ENCODE results near the gene KCNQ1.

Gene KCNQ1

DNA sequence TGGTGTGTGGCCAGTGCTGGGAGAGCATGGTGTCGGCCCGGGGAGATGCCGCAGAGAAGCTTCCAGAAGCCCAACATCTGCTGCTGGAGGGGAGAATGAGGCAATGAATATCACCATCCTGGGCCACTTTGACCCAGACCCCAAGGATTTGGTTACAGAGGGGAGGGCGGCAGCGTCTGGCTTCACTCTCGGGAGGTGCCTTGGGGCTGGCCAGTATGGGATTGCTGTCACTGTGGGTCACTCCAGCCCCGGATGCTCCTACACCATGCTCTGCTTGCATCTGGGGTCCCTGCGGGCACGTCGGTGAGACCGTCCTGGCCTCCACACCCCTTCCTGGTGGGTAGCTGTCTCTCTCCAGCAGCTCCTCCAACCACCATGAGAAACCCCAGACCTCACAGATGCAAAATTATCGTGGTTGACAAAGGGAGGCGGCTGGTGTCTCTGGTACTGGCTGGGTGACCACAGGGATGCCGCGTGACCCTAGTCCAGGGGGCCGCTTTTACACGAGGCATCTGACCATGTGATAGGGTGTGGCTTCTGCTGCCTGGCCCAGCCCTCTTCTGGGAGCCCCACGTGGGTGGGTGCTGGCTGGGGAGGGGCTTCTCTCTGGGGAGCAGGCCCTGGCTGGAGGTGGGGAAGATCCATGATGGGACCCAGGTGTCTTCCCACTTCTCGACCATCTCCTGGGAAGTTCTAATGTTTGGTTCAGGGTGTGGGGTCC lies 5.7 kb downstream of the KCNQ1 start:
- no peak overlapping the region for H3K4me3 ChIP-seq (ENCODE audit: low read depth, low read length)

GRCh38 chr11:2451336-2451735 lies 6.5 kb downstream of the KCNQ1 start:
- no peak overlapping the region for H3K4me3 ChIP-seq (ENCODE audit: low read depth, low read length)
- TF ChIP-seq, protein P1, sequence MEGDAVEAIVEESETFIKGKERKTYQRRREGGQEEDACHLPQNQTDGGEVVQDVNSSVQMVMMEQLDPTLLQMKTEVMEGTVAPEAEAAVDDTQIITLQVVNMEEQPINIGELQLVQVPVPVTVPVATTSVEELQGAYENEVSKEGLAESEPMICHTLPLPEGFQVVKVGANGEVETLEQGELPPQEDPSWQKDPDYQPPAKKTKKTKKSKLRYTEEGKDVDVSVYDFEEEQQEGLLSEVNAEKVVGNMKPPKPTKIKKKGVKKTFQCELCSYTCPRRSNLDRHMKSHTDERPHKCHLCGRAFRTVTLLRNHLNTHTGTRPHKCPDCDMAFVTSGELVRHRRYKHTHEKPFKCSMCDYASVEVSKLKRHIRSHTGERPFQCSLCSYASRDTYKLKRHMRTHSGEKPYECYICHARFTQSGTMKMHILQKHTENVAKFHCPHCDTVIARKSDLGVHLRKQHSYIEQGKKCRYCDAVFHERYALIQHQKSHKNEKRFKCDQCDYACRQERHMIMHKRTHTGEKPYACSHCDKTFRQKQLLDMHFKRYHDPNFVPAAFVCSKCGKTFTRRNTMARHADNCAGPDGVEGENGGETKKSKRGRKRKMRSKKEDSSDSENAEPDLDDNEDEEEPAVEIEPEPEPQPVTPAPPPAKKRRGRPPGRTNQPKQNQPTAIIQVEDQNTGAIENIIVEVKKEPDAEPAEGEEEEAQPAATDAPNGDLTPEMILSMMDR (IDR thresholded peaks at IDR 0.05; ENCODE audit: low read depth, low read length): no peak

More for the DNA sequence above, 5.7 kb downstream of the KCNQ1 start:
- TF ChIP-seq, protein P1 (IDR thresholded peaks at IDR 0.05; ENCODE audit: low read depth, low read length): no peak

GRCh38 chr11:2451916-2452315 lies 7.1 kb downstream of the KCNQ1 start:
- no peak overlapping the region for H3K4me3 ChIP-seq (ENCODE audit: low read depth, low read length)
- TF ChIP-seq, protein P1 (IDR thresholded peaks at IDR 0.05; ENCODE audit: low read depth, low read length): no peak

DNA sequence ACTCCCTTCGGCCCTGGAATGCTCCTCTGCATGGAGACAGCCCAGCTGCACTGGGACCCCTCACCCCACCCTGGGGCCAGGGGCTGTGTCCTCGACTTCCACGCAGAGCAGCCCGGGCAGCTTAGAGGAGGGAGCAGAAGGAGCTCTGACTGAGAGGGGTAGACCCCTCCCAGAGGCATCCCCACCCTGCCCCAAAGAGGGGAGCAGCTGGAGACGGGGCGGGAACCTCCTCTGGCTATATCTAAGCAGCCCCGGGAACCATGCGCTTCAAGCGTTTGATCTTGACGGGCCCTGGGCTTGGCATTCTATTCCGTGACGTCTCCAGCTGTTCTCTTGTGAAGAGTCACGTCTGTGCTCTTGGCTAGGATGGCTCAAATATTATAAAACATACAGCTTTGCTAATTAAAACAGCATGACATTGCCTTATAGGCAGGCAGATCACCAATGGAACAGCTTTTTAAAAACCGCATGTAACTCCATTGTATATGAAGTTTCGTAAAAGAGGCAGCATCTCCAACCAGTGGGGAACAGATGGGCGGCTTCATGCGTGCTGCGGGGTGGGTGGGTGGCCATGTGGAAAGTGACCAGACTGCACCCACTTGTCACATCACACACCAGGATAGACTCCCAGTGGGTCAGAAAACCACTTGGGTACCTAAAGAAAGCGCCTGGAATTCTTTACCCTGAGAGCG lies 7.7 kb downstream of the KCNQ1 start:
- no peak overlapping the region for H3K4me3 ChIP-seq (ENCODE audit: low read depth, low read length)
- TF ChIP-seq, protein P1 (IDR thresholded peaks at IDR 0.05; ENCODE audit: low read depth, low read length): no peak

DNA sequence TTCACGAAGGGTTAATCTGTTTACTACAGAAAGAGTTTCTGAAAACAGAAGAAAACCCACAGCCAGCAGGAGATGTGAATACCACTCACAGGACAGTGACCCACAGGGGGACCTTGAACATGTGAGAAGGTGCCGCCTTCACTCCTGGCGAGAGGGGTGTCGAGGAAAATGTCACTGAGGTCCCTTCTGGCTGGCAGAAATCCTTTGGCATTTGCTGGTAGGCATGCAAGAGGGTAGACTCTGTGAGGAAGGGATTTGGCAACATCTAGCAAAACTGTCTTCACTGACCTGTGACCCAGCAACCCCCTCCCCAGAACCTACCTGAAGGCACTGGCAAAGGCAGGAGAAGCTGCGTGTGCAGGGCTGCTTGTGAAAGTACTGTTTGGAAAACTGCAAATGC lies 8.6 kb downstream of the KCNQ1 start:
- TF ChIP-seq, protein P1 (IDR thresholded peaks at IDR 0.05; ENCODE audit: low read depth, low read length): no peak

DNA sequence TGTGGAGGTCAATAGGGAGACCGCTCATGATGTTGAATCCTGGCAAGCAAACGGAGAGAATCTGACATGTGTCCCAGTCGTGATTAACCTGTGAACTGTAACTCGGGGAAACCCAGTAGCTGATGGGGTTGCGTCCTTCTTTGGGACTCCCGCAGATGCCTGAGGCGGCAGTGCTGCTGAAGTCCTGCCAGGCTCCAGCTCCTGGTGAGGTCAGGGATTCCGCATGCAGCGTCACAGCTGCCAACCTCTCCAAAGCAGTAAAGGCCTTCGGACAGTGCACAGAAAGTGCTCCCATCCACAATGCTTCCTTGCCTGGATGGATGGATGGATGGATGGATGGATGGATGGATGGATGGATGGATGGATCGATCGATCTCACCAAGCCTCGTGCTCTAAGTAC lies 13.5 kb downstream of the KCNQ1 start:
- TF ChIP-seq, protein P1 (IDR thresholded peaks at IDR 0.05; ENCODE audit: low read depth, low read length): no peak
- no peak overlapping the region for H3K4me3 ChIP-seq (ENCODE audit: low read depth, low read length)

More for the DNA sequence above, 8.6 kb downstream of the KCNQ1 start:
- H3K4me3 ChIP-seq (ENCODE audit: low read depth, low read length): no peak overlapping the region
